SK-N-SH (cell line): Measurements from ENCODE around the gene KLHDC3.

Experiments used
- CHD2 ChIP-seq: fragments of 150-350 bp; IDR thresholded peaks from 2 replicates; pipeline ENCODE4 v1.6.1; 2018; ENCODE audit warnings: low read length; ENCODE audit not compliant: partially characterized antibody
- CTCF ChIP-seq: fragments of 200-600 bp; sonication (generic); IDR thresholded peaks from 2 replicates; pipeline ENCODE4 v1.6.1; 2017; ENCODE audit warnings: antibody characterized with exemption, mild to moderate bottlenecking, moderate library complexity
- EP300 ChIP-seq, 2 experiments: IDR thresholded peaks; 2 replicates each; pipeline versions ENCODE4 v1.4.0 to v1.6.1; 2012; ENCODE audit warnings: borderline replicate concordance in 1 of 2, low read depth in 1 of 2, low read length in 1 of 2
- NFIC ChIP-seq: IDR thresholded peaks from 2 replicates; pipeline ENCODE4 v1.4.0; 2012; ENCODE audit warnings: borderline replicate concordance
- NRF1 ChIP-seq: IDR thresholded peaks from 2 replicates; pipeline ENCODE4 v1.6.1; 2012; ENCODE audit warnings: low read depth, mild to moderate bottlenecking, low read length
- POLR2AphosphoS5 ChIP-seq: IDR thresholded peaks from 2 replicates; pipeline ENCODE4 v1.6.1; 2012; ENCODE audit warnings: low read depth, low read length
- RCOR1 ChIP-seq: fragments of 150-350 bp; IDR thresholded peaks from 2 replicates; pipeline ENCODE4 v1.6.1; 2017; ENCODE audit warnings: antibody characterized with exemption, low read length
- REST ChIP-seq: IDR thresholded peaks from 2 replicates; pipeline ENCODE4 v1.6.1; 2012; ENCODE audit warnings: mild to moderate bottlenecking, low read depth, low read length, moderate library complexity
- YY1 ChIP-seq: IDR thresholded peaks from 2 replicates; pipeline ENCODE4 v1.4.0; 2012; ENCODE audit warnings: low read depth, mild to moderate bottlenecking
- ZBTB33 ChIP-seq: IDR thresholded peaks from 2 replicates; pipeline ENCODE4 v1.4.0; 2012; ENCODE audit warnings: low read depth, borderline replicate concordance

GRCh38 chr6:43029120-43029519 lies 15.1 kb downstream of the KLHDC3 start:
- TF ChIP-seq POLR2AphosphoS5 (no peak), REST (no peak), CTCF (no peak), ZBTB33 (no peak), NFIC (no peak), CHD2 (no peak), EP300 (IDR thresholded peaks at IDR 0.05; ENCODE audit: borderline replicate concordance in 1 of 2, low read depth in 1 of 2, low read length in 1 of 2) (no peak), NRF1 (no peak), YY1 (no peak), RCOR1 (no peak)
